KOPT-K1 (cell line): Measurements from ENCODE around the gene TMEM200B.
"Not testable (repeated sequence)": the region's sequence is repeated elsewhere in the genome, so short reads cannot be mapped to it uniquely, and the experiment has no call there.

ENCODE experiments used
- H3K27ac ChIP-seq: fragments of 200-600 bp; sonication (generic); 2 replicates; pipeline ENCODE4 v1.5.1; 2016; ENCODE audit warnings: antibody characterized with exemption, mild to moderate bottlenecking, low read depth, low read length; ENCODE audit not compliant: poor library complexity, severe bottlenecking
- H3K36me3 ChIP-seq: fragments of 200-600 bp; sonication (generic); 2 replicates; pipeline ENCODE4 v1.5.1; 2017; ENCODE audit warnings: antibody characterized with exemption, mild to moderate bottlenecking, low read length, moderate library complexity; ENCODE audit not compliant: insufficient read depth
- H3K9me3 ChIP-seq: fragments of 200-600 bp; sonication (generic); 2 replicates; pipeline ENCODE4 v1.5.1; 2017; ENCODE audit warnings: antibody characterized with exemption, low read length, mild to moderate bottlenecking; ENCODE audit not compliant: insufficient read depth, poor library complexity, severe bottlenecking

Gene TMEM200B

DNA sequence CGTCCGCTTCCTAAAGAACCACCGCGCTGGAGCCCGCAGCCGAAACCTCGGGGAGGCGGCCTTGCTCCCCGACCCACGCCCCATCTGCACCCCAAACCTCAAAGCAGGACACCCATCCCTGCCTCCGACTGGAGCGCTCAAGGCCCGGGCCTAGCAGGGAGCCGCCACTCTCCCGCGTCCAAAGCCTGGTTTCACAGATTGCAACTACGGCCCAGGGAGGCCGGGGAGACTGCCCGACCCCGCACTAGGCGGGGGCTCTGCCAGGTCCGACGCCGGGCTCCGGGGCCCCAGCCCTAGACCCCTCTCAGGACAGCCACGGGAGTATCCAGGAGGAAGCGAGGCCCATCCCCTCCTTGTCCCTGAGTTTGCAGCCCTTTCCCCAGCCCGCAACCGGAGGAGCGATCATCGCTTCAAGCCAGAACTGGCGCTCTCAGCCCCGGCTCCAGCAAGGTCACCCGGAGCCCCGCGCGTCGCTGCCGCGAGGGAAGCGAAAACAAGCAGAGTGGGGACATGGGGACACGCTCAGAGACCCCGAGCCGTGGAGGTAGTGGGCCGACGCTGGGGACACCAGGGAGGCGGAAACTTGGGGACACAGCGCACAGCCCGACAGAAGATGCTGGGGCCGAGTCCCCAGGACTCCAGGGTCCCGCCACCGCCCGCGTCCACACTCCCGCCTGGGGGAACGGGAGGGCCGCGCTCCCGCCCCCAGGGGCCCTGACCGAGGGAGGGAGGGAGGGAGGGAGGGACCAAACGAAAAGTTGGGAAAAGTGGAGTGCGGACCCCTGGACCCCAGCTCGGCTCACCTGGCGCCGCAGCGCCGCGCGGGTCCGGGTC lies 433 bp downstream of the TMEM200B start:
- H3K9me3 ChIP-seq = no peaks in the 10 kb centered on the region
- H3K27ac ChIP-seq = no peak overlapping the region
- peaks cover 5% of the 10 kb centered on the region; the same call in 1 of the 2 replicates for H3K36me3 ChIP-seq

- H3K9me3 ChIP-seq = no peaks in the 10 kb centered on the region
- peaks cover 11% of the 10 kb centered on the region for H3K36me3 ChIP-seq
- no peak overlapping the region for H3K27ac ChIP-seq
These were observed 1.0 kb downstream of the TMEM200B start for GRCh38 chr1:29122682-29123052.

- Histone ChIP-seq H3K9me3 (no peaks in the 10 kb centered on the region), H3K36me3 (peaks cover 17% of the 10 kb centered on the region), H3K27ac (no peak overlapping the region)
These were observed 1.6 kb downstream of the TMEM200B start for GRCh38 chr1:29121936-29122681.

DNA sequence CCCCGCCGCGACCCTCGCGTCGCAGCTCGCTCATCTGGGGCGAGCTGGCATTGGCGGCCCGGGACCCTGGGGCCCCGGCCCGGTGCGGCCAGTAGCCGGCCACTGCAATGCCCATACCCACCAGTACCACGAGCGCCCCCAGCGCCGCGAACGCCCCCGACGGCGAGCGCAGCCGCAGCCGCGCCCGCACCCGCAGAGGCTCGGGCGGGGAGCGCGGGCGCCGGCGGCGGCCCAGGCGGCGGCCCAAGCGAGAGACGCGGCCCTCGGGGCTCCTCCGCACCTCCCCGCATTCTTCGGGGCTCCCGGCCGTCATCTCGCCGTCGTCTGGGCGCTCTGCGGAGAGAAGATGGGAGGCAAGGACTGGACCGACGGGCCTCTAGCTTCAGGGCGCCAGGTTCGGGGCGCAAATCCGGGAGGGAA lies 2.2 kb downstream of the TMEM200B start:
- Histone ChIP-seq H3K27ac (no peak overlapping the region), H3K9me3 (no peaks in the 10 kb centered on the region), H3K36me3 (peaks cover 23% of the 10 kb centered on the region)

DNA sequence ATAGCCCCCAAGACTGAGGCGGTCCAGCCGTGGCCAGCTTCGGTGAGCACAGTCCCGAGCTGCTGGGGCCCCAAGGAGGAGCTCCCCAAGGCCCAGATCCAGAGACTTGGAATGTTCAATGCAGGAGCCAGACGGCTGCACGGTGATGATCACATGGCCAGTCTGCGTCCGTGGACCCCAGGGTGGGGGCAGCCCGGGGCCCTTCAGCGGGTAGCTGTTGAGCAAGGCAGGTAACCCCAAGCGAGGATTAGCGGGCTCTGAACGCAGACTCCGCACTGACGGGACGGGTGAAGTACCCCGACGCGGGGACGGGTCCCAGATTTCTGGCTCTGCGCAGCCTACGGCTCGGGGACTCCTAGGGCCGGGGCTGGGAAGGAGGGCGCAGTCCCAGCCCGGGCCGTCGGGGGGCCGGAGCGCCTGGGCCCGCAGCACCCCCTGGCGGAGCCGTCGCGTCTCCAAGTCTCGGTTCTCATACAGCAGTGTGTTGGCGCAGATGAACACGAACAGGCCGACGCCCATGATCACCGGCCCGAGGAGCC lies 2.7 kb downstream of the TMEM200B start:
- Histone ChIP-seq H3K27ac (no peak overlapping the region), H3K36me3 (peaks cover 28% of the 10 kb centered on the region)

GRCh38 chr1:29120367-29120766 lies 3.3 kb downstream of the TMEM200B start:
- no peaks in the 10 kb centered on the region for H3K9me3 ChIP-seq
- no peak overlapping the region for H3K27ac ChIP-seq
- H3K36me3 ChIP-seq = peaks cover 34% of the 10 kb centered on the region

More for the DNA sequence above, 2.7 kb downstream of the TMEM200B start:
- H3K9me3 ChIP-seq = no peaks in the 10 kb centered on the region

- H3K9me3 ChIP-seq = no peaks in the 10 kb centered on the region
- no peak overlapping the region for H3K27ac ChIP-seq
- peaks cover 36% of the 10 kb centered on the region for H3K36me3 ChIP-seq
These were observed 4.4 kb downstream of the TMEM200B start for GRCh38 chr1:29119121-29119929.

- no peak overlapping the region for H3K27ac ChIP-seq
- no peaks in the 10 kb centered on the region for H3K9me3 ChIP-seq
- H3K36me3 ChIP-seq = peaks cover 55% of the 10 kb centered on the region
These were observed 6.3 kb downstream of the TMEM200B start for GRCh38 chr1:29117381-29117780.

GRCh38 chr1:29114654-29115053 lies 9.0 kb downstream of the TMEM200B start:
- peaks cover 73% of the 10 kb centered on the region for H3K36me3 ChIP-seq
- H3K27ac ChIP-seq = no peak overlapping the region

DNA sequence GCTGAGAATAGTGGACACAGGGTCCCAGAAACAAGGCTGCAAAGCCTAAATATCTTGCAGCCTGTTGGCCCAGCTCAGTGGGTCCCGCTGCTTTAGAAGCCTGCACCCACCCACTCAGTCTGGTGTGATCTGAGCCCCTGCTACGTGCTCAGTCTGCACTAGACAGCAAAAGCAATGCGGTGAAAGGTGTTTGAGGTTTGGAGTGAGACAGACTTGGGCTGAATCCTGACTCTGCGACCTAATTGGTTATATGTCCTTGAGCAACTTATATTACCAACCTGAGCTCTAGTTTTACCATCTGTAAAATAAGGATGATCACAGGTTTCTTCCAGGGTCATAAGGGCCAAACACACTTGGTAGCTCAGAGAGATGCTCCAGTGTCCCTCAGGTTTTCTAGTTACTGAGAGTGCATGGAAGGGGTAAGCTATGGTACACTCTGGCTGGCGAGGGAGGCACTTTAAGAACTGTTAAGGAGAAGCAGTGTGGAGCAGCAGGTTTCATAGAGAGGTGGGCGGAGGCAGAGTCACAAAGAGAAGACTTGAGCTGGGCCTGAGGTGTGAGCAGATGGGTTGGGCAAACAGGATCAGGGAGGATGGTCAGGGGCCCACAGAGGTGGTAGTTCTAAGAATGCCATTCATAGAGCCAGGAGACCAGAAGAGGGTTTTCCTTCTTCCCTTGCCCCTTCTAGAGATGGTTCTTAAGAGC lies 10.1 kb downstream of the TMEM200B start:
- Histone ChIP-seq H3K9me3 (no peaks in the 10 kb centered on the region), H3K27ac (no peak overlapping the region), H3K36me3 (peaks cover 78% of the 10 kb centered on the region)

More at GRCh38 chr1:29114654-29115053, 9.0 kb downstream of the TMEM200B start:
- no peaks in the 10 kb centered on the region for H3K9me3 ChIP-seq

GRCh38 chr1:29112705-29113412 lies 10.8 kb downstream of the TMEM200B start:
- H3K36me3 ChIP-seq = peaks cover 71% of the 10 kb centered on the region
- no peak overlapping the region for H3K27ac ChIP-seq
- H3K9me3 ChIP-seq = no peaks in the 10 kb centered on the region

GRCh38 chr1:29108041-29108440 lies 15.7 kb downstream of the TMEM200B start:
- not testable (repeated sequence) for H3K27ac ChIP-seq, H3K9me3 ChIP-seq
- H3K36me3 ChIP-seq = peaks cover 32% of the 10 kb centered on the region; the same call in 1 of the 2 replicates

DNA sequence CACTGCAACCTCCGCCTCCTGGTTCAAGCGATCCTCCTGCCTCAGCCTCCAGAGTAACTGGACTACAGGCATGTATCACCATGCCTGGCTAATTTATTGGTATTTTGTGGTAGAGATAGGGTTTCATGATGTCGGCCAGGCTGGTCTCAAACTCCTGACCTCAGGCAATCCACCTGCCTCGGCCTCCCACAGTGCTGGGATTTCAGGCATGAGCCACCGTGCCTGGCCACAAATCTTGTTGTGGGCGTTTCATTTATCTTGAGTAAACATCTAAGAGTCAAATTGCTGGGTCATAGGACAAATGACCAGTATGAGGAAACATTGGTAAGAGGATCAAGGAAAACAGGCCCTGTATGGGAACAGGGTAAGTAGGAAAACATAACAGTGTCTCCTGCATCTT lies 17.9 kb downstream of the TMEM200B start:
- Histone ChIP-seq H3K9me3 (no peaks in the 10 kb centered on the region), H3K36me3 (peaks cover 26% of the 10 kb centered on the region)

GRCh38 chr1:29100487-29100886 lies 23.2 kb downstream of the TMEM200B start:
- H3K9me3 ChIP-seq = no peaks in the 10 kb centered on the region
- no peak overlapping the region for H3K27ac ChIP-seq
- H3K36me3 ChIP-seq = peaks cover 42% of the 10 kb centered on the region

More for the DNA sequence above, 17.9 kb downstream of the TMEM200B start:
- H3K27ac ChIP-seq = no peak overlapping the region
